GM21423 (cell line): Measurements from ENCODE around the gene MFAP3L.

Experiments
- ATAC-seq: cut with Tn5 transposase; IDR thresholded peaks from one replicate; pipeline ENCODE4 v1.9.1; 2021; ENCODE audit warnings: mild to moderate bottlenecking, moderate library complexity; ENCODE audit not compliant: unreplicated experiment

Gene MFAP3L

DNA sequence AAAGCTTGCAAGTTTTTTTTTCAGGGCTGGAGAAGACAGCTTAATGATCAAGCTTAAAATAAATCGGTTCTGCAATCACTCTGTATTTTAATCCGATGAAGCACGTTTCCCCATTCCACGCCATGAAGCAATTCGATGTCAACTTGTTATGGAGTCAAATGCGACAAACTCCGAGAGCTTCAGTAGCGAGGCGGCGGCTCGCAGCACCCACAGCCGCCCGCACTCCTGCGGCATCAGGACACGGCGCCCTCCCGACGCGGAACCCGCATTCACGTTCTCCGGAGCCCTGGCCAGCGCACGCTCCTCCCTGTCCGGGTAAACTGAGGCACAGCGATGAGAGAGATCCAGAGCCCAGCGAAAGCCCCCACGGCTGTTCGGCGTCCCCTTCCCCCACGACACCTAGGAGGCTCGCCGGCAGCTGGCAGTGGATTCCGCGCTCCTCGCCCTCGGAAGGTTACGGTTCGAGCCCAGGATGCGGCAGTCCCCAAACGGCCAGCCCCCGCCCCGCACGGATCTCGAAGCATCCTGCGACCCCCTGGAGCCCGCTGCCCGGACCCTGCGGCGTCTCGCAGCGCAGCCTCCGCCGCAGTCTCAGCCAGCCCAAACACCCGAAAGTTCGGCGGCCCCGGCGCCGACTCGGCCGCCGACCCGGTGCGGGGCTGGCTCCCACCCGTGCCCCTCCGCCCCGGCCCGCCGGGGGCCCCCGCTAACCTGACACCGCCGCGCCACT is 507 bp downstream of the MFAP3L start:
- no peak for ATAC-seq

DNA sequence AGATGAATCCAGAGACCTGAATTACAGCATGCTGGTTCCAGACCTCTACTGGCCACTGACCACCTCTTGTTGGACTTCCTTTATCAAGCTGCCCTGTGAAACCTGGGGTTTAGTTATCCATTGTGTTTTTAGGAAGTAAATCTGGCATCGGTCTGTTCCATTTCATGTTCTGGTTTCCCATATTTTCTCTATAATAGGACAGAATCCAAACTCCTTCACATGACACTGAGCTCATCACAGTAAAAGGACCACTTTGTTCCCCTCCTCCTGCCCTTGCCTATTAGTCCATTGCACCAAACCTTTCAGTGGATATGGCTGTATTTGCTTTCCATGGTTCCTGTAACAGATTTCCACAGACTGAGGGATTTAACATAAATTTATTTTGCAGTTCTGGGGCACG is 4.0 kb downstream of the MFAP3L start:
- ATAC-seq = no peak

DNA sequence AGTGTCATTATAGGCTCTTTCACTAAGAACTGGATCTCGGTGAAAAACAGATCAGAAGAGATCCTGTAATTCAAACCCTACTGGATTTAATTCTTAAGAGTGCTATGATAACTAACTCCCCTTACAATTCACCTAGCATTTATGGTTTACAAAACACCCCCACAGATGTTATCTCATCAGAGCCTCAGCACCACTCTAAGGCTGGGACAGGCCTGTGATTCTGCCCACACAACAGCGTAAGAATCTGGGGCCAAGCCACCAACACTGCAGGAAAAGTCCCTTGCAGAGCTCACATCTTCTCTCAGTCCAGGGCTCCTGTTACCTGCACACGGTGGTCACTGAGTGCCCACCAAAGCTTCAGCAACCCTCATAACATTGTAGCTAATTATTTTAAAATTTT is 8.9 kb downstream of the MFAP3L start:
- no peak for ATAC-seq

DNA sequence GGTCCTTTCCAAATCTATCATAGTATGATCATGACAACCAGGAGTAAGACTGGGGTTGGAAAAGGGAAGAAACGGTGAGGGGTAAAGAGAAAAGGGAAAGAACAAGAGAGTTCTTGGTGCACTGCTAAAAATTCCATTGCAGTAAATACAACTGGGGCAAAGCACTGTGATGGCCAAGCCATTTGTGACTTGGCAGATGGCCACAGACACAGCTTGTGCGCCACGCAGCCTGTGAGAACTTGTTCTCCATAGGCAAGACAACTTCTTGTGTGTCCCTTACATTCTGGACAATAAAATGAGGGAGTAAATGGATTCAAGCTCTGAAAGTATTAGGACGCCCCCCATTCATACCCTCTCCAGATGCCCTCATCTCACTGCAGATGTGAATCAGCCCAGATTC is 10.9 kb downstream of the MFAP3L start:
- ATAC-seq = no peak

DNA sequence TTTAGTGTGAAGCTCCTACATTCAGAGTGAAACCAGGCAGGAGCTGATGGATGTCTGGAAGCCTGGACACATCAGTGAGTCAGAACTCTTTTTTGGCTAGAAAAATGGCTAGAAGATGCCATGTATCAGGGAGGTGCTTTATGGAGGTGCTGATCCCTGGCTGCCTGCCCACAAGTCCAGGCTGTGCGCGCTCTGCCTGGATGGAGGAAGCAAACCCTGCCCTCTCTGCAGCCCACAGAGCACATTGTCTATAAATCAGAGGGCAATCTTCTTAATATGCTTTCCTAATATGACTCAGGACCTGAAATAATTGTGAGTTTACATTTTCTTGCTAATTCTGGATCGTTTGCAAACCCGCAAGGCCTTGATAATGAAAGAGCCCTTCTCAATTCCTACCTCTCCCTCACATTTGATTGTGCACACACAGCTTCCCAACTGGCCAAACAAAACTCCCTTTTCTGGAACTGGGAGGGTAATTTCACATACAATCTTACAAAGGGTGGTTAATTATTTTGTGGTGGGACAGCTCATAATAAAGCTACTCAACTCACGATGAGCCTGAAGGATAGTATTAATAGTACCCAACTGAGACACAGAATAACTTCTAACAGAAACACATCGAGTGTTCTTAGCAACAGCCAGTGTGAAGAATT is 11.7 kb downstream of the MFAP3L start:
- ATAC-seq = no peak

DNA sequence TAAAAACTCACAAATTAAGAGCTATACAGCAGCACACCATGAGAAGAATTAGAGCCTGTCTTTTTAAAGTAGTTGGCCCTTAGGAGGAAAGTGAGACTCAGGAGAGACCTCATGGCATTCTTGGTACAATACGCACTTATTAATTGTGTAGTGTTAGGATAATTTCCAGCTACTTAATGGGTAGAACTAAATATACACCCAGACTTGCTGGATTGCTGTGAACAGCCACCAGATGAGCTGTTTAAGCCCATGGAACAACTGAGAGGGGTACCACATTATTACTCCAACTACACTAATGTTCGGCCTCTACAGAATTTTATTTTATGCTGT is 13.6 kb downstream of the MFAP3L start:
- no peak for ATAC-seq

DNA sequence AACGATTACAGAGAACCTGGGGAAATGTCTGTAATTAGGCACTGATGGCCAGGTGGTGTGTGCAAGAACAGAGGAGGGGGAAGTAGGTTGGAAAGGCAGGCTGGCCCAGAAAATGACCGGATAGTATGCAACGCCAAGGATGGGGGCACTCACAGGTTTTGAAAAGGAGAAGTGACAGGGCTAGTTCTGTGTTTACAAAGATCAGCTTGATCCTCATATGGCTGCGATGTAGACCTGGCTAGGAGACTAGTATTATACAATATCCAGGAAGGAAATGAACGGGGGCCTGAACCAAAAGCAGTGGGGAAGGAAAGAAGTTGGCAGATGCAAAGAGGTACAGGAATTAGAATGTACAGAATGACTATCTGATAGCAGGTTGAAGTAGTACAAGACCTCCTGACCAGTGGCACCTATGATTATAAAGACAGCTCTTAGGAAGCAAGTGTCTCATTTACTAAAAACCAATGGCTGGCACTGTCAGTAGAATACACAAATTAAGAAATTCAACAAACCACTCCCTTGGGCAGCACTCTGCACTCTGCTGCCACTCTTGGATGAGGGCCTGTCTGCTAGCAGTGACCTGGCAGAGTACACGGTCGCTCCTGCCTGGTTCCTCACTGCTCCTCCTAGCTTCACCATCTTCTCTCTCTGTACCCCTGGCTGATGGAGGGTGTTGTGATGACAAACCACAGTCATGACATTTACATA is 14.1 kb downstream of the MFAP3L start:
- no peak for ATAC-seq

DNA sequence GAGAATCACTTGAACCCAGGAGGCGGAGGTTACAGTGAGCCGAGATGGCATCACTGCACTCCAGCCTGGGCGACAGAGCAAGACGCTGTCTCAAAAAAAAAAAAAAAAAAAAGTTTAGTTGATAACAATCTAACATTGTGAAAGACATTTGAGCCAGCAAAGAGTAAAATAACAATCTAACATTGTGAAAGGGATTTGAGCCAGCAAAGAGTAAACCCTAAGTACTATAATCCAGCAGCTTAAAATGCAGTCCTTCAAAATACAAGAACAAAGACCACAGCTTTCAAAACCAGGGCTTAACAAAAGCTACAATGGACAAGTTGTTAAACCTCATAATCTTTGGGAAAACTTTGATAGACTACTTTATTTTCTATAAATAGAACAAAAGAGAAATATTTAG is 16.9 kb downstream of the MFAP3L start:
- no peak for ATAC-seq

DNA sequence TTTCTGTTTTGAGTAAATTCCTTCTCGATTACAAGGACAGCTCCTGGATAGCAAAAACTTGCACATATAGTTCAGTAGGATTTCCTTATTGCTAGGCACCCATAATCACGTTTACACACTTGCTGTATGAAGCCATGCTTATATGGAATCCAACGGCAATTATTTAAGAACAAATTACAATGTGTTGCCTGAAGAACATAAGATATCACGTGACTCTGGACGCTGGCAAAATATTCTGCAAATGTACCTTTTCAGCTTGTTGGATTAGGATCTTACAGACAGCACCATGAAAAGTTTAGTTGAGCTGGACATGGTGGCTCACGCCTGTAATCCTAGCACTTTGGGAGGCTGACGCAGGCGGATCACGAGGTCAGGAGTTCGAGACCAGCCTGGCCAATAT is 17.4 kb downstream of the MFAP3L start:
- no peak for ATAC-seq

DNA sequence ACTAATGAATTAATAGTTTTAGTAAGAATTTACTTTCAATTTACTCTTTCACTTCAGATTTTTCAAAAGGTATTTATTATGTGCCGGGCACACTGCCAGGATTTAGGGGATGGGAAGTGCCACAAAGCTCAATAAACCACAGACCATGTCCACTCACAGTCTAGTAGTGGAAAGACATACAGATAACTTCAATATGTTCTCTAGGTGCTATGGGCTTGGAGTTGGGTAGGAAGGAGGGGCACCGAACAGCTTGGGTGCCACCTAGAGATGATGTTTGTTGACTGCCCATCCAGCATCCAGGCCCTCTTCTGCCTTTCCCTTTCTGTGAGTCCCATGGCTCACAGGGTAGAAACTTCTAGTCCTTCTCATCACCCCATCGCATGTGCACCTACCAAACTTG is 17.8 kb downstream of the MFAP3L start:
- ATAC-seq = peak; percentile 51

DNA sequence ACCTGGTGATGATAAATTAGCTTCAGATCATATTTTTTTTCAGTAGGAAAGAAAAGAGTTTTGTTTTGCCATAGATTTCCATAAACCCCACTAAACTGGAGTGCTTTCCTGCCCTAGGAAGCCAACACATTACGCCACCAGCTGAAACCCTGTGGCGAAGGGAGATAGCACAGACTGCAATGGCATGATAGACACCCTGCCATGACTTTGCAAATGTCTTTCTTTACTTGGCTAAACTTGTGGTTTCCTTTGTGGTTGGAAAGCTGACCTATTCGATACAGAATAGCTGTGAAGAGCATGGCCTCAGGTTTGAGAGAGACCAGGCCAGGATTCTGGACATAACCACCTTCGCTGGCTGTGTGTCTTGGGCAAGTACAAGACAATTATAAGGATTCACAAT is 19.1 kb downstream of the MFAP3L start:
- ATAC-seq = no peak

DNA sequence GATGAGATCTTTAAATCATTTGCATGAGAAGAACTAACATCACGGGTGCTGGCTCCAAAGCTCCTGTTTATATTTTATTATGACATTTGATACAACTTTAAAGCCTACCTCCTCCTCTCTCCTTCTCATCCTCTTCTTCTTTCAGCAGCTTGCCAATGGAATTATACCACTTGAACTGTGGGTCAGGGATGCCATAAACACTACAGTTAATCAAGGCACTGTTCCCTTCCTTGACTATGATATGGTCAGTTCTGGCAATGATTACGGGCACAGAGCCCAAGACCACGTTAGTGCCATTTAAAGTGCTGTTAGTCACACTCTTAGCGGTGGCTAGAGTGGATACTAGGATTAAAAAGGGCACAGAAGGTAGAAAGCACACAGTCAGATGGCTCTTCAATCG is 20.7 kb downstream of the MFAP3L start:
- ATAC-seq = no peak

DNA sequence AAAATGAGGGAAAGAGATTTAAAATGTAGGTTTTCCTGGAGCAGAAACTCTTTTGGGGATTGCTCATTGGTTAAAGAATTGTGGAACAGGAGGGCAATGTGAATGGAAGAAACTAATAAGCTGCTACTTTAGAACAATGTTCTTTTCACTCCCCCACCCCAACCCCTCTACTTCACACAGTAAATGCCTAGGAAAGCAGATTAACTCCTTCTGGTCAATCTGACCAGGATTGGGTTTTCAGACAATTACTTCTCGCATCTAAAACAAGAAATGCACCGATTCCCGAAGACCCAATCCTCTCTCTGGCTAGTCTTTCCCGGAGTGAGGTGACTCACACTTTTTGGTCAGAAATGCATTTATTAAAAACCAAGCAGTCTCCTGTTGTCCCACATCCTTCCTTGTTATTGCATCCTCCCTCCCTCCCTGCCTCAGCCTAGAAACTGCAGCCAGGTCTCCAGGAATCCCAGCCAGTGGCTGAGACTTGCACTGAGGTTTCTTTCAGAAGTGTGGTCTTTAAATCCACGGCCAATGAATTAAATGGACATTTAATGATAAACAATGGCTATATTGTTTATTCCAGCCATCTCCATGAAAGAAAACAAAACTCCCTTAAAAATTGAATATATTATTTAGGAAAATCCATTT is 21.4 kb downstream of the MFAP3L start:
- ATAC-seq = no peak

DNA sequence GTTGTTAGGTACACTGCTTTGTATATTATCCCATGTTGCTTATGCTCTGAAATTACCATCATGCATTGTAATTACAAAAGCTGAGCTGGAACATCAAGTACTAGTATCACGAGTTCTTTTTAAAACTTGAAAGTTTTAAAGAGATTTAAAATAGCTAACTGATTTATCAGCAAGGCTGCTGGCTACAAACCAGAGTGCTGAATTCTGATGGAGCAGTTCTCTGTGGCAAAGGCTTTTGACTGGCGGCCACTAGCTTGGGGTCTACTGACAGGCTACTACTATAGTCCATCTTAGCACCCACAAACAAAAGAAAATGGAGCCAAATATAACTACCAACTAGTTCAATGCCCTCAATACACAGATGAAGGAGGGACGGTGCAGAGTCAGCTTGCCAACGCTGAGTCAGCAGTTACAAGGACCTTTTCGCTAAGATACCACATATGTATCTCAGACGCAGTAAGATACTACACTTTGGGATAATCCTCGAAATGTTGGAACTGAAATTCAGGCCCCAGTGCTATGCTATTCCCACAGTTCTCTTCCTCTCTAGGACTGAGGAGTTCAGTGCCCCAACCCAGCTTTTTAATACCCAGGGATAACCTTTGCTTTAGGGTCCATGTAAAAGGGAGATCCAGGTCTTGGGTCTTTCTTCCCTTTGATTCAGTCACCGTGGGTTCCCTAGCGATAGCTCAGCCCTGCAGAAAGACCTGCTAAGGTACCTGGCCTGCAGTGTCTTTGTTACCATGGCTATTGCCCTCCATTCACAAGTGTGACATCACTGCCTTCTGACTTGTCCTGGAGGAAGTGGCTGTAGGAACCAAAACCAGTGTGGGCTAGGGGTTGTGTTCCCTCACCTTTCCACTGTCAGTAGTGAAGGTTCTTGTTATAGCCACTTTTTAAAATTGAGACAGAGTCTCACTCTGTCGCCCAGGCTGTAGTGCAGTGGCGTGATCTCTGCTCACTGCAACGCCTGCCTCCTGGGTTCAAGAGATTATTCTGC is 22.8 kb downstream of the MFAP3L start:
- no peak for ATAC-seq

DNA sequence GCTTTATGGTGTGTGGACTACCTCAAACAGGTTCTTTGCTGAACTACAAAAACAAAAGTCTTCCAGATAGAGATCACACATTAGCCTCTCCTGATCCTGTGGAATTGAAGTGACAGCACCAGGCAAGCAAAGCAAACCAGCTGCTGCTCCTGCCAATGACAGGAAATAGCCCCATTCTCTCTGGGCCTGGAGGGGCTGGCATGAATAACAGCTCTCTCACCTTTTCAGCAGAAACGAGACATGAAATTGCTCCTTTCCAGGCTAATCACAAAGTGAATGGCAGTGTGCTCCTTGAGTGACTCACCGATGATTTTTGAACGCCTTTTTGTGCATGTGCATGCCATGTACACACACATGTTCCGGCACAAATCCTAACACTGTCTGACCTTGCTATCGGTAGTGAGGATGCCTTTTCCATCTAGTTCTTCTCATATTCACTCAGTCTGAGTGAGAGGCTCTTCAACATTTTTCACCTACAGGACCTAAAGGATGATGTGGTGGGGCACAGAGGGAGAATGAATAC is 24.4 kb downstream of the MFAP3L start:
- ATAC-seq = no peak

DNA sequence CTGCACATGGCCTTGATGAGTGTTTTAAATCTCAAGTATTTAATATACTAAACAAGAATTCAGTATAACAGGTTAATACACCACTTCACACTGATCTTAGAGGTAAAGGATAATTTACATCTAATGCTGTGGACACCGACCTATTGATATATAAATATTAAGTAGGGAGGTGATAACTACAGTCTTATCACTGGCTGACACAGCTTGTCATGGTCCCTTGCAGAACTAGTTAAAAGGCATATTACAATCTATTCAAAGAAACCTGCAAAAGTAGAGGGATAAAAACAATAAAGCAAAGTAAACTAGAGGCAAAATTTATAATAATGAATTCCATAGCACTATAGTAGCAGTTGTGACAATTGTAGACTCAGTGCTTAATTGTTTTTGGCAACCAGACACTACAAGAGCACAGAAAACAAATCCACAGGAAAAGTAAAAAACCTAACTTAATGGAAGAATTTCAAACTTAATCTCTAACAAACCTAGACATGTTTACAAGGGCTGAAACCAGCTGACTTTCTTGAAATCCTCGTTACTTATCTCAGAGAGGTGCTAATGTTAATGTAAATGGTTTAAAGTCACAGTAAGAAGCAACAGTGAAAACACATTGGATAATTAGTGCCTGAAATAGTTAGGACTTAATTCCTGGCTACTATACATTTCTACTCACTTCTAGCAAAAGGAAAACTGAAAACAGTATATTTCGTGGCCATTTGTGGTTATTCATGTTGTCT is 25.0 kb downstream of the MFAP3L start:
- ATAC-seq = no peak

DNA sequence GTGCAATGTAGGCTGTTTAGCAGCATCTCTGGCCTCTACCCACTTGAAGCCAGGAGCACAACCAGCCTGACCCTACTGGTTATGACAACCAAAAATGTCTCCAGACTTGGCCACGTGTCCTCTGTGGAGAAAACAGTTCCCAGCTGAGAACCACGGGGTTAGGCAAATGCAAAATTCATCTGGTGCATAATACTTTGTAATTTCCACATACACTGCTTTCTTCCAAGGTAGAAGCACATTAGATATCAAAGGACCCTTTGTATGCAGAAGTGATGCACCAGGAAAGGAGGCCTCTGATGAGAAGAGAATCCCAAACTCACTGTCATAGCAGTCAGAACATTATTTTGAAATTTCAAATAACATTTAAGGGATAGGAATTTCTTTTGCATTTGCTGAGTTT is 26.3 kb downstream of the MFAP3L start:
- no peak for ATAC-seq

DNA sequence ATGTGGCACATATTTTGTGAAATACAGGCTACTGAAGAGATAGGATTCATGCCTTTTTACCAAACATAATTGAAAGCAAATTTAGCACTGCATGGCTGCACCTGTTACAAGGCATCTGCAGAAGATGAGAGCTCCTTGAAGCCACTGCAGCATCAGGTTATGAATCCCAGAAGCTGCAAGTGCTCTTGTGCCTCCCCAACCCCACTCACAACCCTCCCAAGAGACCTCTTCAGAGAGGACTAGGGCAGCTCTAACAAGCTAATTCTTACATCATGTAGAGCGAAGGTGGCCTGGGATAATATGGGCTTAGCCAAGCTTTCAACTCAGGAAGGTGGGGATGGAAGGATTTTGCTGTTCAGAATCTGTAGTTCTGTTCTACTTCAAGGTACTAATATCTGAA is 27.2 kb downstream of the MFAP3L start:
- ATAC-seq = no peak

DNA sequence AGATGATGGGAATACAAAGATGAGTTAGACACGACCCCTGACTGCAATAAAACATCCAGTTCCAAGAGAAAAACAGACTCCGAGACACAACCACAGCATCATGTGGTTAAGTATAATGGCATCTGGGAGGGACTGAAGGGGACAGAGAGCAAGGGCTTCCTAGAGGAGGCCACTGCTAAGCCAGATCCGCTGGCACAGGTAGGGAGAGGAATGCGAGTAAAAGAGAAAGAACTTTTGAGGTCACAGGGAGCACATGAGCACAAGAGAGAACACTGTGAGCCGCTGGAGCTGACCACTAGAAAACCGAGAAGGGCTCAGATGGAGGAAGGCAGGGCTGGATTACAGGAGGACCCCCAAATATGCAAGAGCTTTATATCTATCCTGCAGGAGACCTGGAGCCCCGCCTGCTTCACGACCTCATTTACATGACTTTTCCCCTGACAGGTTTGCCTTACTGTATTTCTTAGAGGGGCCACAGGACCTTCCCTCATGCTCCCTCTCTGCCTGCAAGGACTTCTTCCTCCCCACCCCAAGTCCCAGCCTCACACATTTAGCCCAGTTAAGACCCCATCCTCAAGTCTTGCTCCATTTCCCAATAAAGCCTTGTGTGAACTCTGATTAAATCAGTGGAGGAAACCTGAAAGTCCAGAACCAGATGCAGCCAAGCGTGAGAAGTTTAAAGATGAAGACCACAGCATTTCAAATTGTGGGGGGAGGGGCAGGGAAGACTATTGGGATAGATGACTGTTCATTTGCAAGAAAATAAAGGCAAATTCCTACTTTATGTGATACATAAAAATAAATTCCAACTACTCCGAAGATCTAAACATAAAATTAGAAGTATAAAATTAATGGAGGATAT is 29.6 kb downstream of the MFAP3L start:
- ATAC-seq = no peak
